Measurements from ENCODE around the gene CLPSL2. TPM values are rescaled to one million over a fixed set of nuclear protein-coding genes. Genes with fewer than 3 reads are reported as not detected.

Gene CLPSL2
- total RNA-seq, 1 experiment from 2014 or later = not detected

- in situ Hi-C loops (cut with HindIII; ENCODE audit: low pct_unique_long_range_greater_than_20kb, low sequenced_read_pairs) = no loop called here
- no peak for DNase-seq (ENCODE audit: low read depth)
Observed at GRCh38 chr6:35739645-35740524, 36.5 kb upstream of the CLPSL2 start.

- in situ Hi-C loops (cut with HindIII; ENCODE audit: low pct_unique_long_range_greater_than_20kb, low sequenced_read_pairs) = no loop called here
- DNase-seq (ENCODE audit: low read depth) = no peak
Observed at GRCh38 chr6:35742842-35743241, 33.6 kb upstream of the CLPSL2 start.

GRCh38 chr6:35745509-35745908 lies 30.9 kb upstream of the CLPSL2 start:
- DNase-seq (ENCODE audit: low read depth) = no peak
- in situ Hi-C loops (cut with HindIII; ENCODE audit: low pct_unique_long_range_greater_than_20kb, low sequenced_read_pairs) = no loop called here

- DNase-seq (ENCODE audit: low read depth) = no peak
- in situ Hi-C loops (cut with HindIII; ENCODE audit: low pct_unique_long_range_greater_than_20kb, low sequenced_read_pairs) = no loop called here
Observed at GRCh38 chr6:35746516-35746915, 29.9 kb upstream of the CLPSL2 start.

GRCh38 chr6:35747877-35748276 lies 28.5 kb upstream of the CLPSL2 start:
- DNase-seq (ENCODE audit: low read depth) = no peak
- in situ Hi-C loops (cut with HindIII; ENCODE audit: low pct_unique_long_range_greater_than_20kb, low sequenced_read_pairs) = no loop called here

GRCh38 chr6:35750557-35750956 lies 25.8 kb upstream of the CLPSL2 start:
- no peak for DNase-seq (ENCODE audit: low read depth)
- in situ Hi-C loops (cut with HindIII; ENCODE audit: low pct_unique_long_range_greater_than_20kb, low sequenced_read_pairs) = no loop called here

GRCh38 chr6:35751594-35751993 lies 24.8 kb upstream of the CLPSL2 start:
- in situ Hi-C loops (cut with HindIII; ENCODE audit: low pct_unique_long_range_greater_than_20kb, low sequenced_read_pairs) = no loop called here
- DNase-seq (ENCODE audit: low read depth) = no peak

- in situ Hi-C loops (cut with HindIII; ENCODE audit: low pct_unique_long_range_greater_than_20kb, low sequenced_read_pairs) = no loop called here
Observed at GRCh38 chr6:35752330-35752729, 24.1 kb upstream of the CLPSL2 start.

GRCh38 chr6:35754452-35755277 lies 21.7 kb upstream of the CLPSL2 start:
- DNase-seq (ENCODE audit: low read depth) = no peak
- in situ Hi-C loops (cut with HindIII; ENCODE audit: low pct_unique_long_range_greater_than_20kb, low sequenced_read_pairs) = no loop called here

More at GRCh38 chr6:35752330-35752729, 24.1 kb upstream of the CLPSL2 start:
- DNase-seq (ENCODE audit: low read depth) = no peak

GRCh38 chr6:35755278-35755924 lies 21.0 kb upstream of the CLPSL2 start:
- no peak for DNase-seq (ENCODE audit: low read depth)
- in situ Hi-C loops (cut with HindIII; ENCODE audit: low pct_unique_long_range_greater_than_20kb, low sequenced_read_pairs) = no loop called here

- DNase-seq (ENCODE audit: low read depth) = no peak
- in situ Hi-C loops (cut with HindIII; ENCODE audit: low pct_unique_long_range_greater_than_20kb, low sequenced_read_pairs) = no loop called here
Observed at GRCh38 chr6:35757456-35758123, 18.8 kb upstream of the CLPSL2 start.

GRCh38 chr6:35759426-35759825 lies 17.0 kb upstream of the CLPSL2 start:
- DNase-seq (ENCODE audit: low read depth) = no peak
- in situ Hi-C loops (cut with HindIII; ENCODE audit: low pct_unique_long_range_greater_than_20kb, low sequenced_read_pairs) = no loop called here

GRCh38 chr6:35765739-35766138 lies 10.7 kb upstream of the CLPSL2 start:
- DNase-seq (ENCODE audit: low read depth) = no peak
- in situ Hi-C loops (cut with HindIII; ENCODE audit: low pct_unique_long_range_greater_than_20kb, low sequenced_read_pairs) = no loop called here

GRCh38 chr6:35769211-35769610 lies 7.2 kb upstream of the CLPSL2 start:
- in situ Hi-C loops (cut with HindIII; ENCODE audit: low pct_unique_long_range_greater_than_20kb, low sequenced_read_pairs) = no loop called here
- DNase-seq (ENCODE audit: low read depth) = no peak

GRCh38 chr6:35771343-35771627 lies 5.1 kb upstream of the CLPSL2 start:
- in situ Hi-C loops (cut with HindIII; ENCODE audit: low pct_unique_long_range_greater_than_20kb, low sequenced_read_pairs) = no loop called here
- no peak for DNase-seq (ENCODE audit: low read depth)

- in situ Hi-C loops (cut with HindIII; ENCODE audit: low pct_unique_long_range_greater_than_20kb, low sequenced_read_pairs) = no loop called here
- DNase-seq (ENCODE audit: low read depth) = no peak
Observed at GRCh38 chr6:35774116-35774794, 2.1 kb upstream of the CLPSL2 start.

GRCh38 chr6:35775031-35775430 lies 1.4 kb upstream of the CLPSL2 start:
- DNase-seq (ENCODE audit: low read depth) = peak; percentile 34
- in situ Hi-C loops (cut with HindIII; ENCODE audit: low pct_unique_long_range_greater_than_20kb, low sequenced_read_pairs) = no loop called here

Data from Caki2 (cell line).